DOHH2 (cell line): ENCODE results near the gene LGALS9.

Experiments used
- CTCF ChIP-seq: fragments of 200-600 bp; sonication (generic); IDR thresholded peaks from one replicate; pipeline ENCODE4 v1.5.1; 2014; ENCODE audit warnings: antibody characterized with exemption, mild to moderate bottlenecking, low read depth, low read length; ENCODE audit not compliant: poor library complexity, severe bottlenecking
- EZH2phosphoT487 ChIP-seq: fragments of 200-600 bp; sonication (generic); IDR thresholded peaks from 2 replicates; pipeline ENCODE4 v1.6.1; 2017; ENCODE audit warnings: borderline replicate concordance, mild to moderate bottlenecking, antibody characterized with exemption, low read length, moderate library complexity, mixed read lengths

- TF ChIP-seq CTCF (no peak), EZH2phosphoT487 (no peak)
Measured at GRCh38 chr17:27608328-27609230, 22.4 kb upstream of the LGALS9 start.
